Uterus (tissue), 2 donors: ENCODE results near the gene CDC42SE2.

ENCODE experiments used
- POLR2A ChIP-seq, 2 donors: fragments of 450-650 bp; IDR thresholded peaks; one replicate each; pipeline ENCODE4 v1.6.1; 2016; ENCODE audit warnings: antibody characterized with exemption in 2 of 2, mild to moderate bottlenecking in 1 of 2, moderate library complexity in 1 of 2
- TF ChIP-seq, protein P1 (sequence below), 4 experiments: fragments of 200-600 bp in 2 of 4; fragments of 450-650 bp in 2 of 4; sonication (generic) in 2 of 4; IDR thresholded peaks; one replicate each; pipeline ENCODE4 v1.5.1; 2016 to 2019; ENCODE audit warnings: antibody characterized with exemption in 4 of 4, mild to moderate bottlenecking in 2 of 4, moderate library complexity in 1 of 4

DNA sequence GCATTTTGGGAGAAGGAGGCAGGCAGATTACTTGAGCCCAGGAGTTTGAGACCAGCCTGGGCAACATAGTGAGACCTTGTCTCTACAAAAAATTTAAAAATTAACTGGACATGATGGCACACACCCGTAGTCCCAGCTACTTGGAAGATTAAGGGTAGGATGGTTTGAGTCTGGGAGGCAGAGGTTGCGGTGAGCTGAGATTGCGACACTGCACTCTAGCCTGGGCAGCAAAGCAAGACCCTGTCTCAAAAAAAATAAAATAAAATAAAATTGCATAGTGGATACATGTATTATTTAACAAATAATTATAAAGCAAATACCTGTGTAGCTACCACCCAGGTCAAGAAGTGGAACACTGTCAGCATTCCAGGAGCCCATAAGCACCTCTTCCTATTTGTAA lies 90.1 kb downstream of the CDC42SE2 start:
- TF ChIP-seq, protein P1, sequence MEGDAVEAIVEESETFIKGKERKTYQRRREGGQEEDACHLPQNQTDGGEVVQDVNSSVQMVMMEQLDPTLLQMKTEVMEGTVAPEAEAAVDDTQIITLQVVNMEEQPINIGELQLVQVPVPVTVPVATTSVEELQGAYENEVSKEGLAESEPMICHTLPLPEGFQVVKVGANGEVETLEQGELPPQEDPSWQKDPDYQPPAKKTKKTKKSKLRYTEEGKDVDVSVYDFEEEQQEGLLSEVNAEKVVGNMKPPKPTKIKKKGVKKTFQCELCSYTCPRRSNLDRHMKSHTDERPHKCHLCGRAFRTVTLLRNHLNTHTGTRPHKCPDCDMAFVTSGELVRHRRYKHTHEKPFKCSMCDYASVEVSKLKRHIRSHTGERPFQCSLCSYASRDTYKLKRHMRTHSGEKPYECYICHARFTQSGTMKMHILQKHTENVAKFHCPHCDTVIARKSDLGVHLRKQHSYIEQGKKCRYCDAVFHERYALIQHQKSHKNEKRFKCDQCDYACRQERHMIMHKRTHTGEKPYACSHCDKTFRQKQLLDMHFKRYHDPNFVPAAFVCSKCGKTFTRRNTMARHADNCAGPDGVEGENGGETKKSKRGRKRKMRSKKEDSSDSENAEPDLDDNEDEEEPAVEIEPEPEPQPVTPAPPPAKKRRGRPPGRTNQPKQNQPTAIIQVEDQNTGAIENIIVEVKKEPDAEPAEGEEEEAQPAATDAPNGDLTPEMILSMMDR (IDR thresholded peaks at IDR 0.05): no peak
- no peak for TF ChIP-seq POLR2A (IDR thresholded peaks at IDR 0.05)
